GM19438 (cell line): ENCODE measurements around the gene KLHL42.
A peak's percentile ranks its signal among the peaks of the same experiment; 100 is the strongest.
"Not testable (repeated sequence)": the region's sequence is repeated elsewhere in the genome, so short reads cannot be mapped to it uniquely, and the experiment has no call there.

ENCODE experiments used
- ATAC-seq: cut with Tn5 transposase; IDR thresholded peaks from one replicate; pipeline ENCODE4 v1.9.1; 2021; ENCODE audit warnings: low read depth; ENCODE audit not compliant: unreplicated experiment

The KLHL42 gene

DNA sequence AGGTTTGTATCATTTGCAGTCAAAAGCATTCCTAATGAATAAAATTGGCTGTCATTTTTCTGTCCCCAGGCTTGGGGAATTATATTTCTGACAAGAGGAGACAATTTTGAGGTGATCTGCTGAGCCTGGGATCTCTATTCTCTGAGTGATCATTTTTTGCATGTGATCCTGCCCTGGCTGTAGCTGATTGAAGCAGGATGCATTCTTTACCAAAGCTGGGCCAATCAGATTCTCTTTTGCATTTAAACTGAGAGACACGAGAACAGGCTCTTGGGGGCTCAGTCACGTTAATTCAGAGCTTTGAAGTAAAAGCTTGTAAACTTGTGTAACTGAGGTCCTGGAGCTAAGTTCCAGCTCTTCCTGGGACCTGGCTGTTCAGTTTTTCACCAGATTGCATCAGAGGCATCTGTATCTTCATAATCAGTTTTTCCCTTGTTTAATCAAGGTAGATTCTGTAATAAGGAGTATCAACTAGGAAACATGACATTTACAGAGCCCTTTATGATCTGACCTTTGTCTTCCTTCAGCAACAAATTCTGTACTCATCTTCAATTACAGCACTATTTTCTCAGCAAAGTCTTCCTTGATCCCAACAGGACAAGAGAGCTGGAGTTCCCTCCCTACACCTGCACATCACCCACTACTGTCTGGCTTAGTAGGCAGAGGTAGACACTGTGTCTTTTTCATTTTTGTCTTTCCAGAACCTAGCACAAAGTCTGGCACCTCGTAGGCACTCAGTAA, 35.0 kb downstream of the KLHL42 start:
- ATAC-seq: no peak

DNA sequence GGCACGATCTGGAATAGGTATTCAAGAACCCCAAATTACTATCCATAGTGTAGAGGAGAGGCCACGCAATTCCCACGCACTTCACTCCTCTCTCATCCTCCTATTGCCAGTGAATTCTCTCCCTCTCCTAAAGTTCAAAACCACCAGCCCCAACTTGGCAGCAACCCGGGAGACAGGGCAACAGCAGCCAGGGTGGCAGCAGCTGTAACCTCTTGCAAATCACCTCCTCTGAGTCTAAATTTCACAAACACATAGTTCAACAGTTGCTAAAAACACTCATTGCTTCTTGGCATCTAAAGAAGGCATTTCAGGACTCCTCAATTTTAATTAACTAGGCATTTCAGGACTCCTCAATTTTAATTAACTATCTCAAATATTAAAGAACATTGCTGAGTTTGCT, 37.7 kb downstream of the KLHL42 start:
- no peak for ATAC-seq

- no peak for ATAC-seq
Measured at GRCh38 chr12:27818401-27818918, 38.4 kb downstream of the KLHL42 start.

DNA sequence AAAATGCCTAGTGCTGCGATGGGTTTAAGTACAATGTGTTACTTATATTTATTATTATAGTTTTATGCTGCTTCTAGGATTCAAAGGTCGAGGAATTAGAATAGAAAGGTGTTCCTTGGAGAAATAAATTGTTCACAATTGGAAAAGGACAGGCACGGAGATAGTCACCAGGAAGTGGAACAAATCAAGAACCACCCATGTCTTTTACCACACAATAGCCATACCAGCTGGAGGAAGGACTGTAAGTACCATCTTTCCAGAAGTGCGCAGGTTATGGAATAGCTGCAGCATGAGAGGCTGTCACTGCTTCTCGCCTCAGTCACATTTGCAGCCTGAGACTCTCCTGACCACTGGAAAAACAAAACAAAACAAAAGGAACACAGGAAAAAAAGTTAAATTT, 40.5 kb downstream of the KLHL42 start:
- ATAC-seq: no peak

GRCh38 chr12:27821259-27821973, 41.4 kb downstream of the KLHL42 start:
- ATAC-seq: no peak

GRCh38 chr12:27822076-27822712, 42.2 kb downstream of the KLHL42 start:
- ATAC-seq: peak; percentile 55

DNA sequence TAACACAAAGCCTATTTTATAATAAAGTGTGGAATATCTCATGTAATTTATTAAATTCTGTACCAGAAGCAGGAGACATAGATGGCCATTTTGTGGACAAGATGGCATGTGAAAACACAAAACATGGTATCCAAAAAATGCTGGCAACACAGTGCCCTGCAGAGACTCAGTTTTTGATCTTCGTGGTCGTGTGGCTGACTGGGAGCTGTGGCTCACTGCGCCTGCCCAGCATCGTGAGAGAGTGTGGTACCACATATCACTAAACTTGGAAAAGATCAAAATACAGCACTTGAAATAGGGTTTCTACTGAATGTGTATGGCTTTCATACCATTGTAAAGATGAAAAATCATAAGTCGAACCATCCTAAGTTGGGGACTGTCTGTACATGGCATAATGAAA, 43.0 kb downstream of the KLHL42 start:
- ATAC-seq: no peak

- ATAC-seq: peak; percentile 67
Measured at GRCh38 chr12:27824126-27824842, 44.3 kb downstream of the KLHL42 start.

DNA sequence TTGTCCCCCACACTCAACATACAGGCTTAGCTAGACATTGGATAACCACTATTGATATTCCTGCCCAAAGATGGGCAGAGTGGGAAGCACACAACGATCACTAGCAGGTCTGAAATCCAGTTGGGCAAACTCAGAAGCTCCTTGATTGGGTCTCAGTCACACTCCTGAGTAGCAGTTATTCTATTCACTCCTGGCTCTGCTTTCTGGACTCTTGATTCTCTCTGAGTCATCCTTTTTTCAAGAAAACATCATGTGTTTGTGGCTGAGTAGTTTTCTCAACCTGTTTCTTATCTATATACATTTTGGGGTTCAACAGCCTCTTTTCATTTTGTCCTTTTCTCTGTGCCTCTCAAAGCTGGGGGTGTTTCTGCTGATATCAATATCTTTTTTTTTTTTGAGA, 46.0 kb downstream of the KLHL42 start:
- ATAC-seq: no peak

DNA sequence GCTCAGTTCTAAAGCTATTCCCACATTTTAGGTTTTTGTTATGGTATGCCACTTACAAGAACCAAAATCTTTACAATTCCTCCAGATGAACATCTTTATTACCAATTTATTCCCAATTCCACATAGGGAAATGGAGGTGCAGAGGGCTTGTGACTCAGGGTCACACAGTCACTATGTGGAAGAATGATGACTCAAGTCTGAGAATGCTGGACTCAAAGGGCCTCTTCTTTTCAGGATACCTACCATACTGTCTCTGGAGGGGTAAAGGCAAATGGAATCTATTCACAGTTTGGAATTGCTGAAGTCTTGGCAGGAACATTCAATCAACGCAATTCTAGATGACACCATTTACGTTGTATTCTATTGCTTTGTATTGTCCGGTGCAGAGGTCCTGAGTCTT, 48.2 kb downstream of the KLHL42 start:
- ATAC-seq: no peak

DNA sequence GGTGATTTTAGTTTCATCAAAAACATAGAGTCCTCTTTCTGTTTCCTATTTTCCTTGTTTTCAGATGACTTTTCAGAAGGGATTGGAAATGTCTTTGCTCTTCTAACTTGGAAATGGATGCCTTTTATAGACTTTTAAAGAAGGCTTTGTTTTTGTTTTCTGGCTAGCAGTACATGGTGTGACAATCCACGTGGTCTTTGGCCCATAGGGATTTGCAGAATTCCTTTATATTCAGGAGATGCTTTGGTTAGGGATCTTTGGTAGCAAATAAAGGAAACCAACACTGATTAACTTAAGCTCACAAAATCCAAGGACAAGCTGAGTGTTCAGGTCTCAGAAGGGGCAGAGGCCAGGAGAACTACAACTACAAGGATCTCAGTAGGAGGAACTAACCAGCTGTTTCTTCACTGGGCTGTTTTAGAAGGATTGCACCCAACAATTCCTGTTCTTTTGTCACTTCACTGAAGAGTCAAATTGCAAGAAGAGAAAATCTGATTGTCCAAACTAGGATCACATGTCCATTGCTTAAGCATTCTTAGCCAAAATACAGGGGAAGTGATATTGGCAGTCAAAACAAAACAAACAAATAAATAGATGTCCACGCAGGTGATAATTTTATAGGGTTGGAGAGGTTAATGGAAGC, 58.6 kb downstream of the KLHL42 start:
- no peak for ATAC-seq

DNA sequence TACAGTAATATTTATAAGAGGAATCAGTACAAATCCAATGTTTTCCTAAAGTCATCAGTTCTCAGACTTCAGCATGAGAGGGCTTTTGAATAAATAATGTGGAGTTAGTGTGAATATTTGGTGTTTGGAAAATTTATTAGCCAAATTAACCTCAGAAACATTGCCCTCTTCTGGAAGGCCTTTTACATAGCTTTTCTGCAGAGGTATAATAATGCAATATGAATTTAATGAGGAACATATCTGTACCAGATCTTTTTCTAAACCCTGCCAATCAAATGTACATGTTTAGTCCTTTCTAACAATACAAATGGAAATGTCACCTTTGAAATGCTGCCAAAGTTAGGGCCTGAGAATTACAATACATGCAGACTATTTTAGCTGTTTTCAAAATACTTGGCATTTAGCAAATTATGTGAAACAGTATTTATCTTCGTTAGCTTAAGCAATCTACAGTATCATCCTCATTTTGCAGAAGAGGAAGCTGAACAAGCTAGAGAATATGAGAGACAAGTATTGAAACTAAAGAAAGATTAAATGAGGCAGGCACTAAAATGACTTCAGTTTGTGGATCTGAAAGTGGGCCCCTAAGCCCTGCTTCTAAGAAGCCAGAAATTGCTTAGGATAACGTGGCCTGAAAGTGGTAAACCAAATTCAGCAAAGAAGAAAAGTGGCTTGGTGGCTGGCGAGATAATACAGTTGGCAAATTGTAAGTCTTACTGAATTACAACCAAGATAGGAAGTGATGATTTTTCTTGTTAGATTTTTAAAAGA, 60.4 kb downstream of the KLHL42 start:
- no peak for ATAC-seq

- ATAC-seq: no peak
Measured at GRCh38 chr12:27841392-27841882, 61.4 kb downstream of the KLHL42 start.

DNA sequence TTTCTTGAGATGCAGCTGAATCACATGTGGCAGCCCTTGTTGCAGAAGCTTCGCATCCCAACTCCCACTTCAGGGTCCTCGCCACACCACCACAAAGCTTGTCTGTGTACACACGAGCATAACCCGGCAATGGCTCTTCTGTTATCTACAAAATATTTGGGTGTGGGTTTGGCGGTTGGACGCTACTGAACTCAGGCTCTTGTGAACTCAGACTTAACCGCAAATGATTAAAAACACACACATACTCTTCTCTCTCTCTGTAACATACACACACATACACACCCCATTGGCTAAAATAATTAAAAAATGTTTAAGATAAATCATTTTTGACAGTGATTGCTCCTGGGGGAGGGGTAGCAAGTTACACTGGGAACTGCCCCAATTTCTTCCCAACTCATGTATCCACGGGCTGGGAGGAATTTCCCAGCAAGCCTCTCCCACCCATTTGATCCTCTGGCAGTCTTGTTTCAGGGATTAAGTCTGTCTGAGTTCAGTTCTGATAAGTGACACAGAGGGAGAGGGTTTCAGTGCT, 63.7 kb downstream of the KLHL42 start:
- no peak for ATAC-seq

DNA sequence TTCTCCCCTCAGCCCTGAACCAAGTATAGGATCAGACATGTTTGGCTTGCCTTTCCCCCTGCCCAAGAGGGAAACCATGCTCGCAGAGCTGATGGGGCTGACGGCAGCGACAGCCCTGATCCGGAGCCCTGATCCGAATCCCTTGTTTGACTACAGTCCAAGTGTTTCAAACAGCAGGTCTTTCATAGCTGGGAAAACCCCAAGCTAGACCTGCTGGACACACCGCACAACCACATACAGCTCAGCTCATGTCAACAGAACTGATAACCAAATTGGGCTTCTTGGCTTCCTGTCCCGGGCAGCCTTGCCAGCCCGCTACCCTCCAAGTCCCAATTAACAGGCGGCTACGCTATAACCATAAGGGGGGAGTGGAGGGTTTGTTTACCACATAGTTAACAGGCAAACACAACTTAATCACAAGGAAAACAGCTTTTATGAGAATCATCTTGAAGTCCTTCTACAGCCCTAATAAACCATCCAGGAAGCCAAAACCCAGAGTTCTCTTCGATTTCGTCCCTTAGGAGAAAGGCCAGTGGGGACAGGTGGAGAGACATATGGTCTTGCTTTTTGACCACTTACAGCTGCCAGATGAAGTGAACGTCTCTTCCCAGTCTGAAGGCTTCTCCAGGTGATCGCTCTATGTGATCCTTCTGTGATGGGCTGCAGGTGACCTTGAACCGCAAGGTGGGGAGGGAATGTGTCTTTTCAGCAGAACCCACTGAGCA, 64.5 kb downstream of the KLHL42 start:
- ATAC-seq: no peak

GRCh38 chr12:27845187-27845586, 65.2 kb downstream of the KLHL42 start:
- no peak for ATAC-seq

- not testable (repeated sequence) for ATAC-seq
Measured at GRCh38 chr12:27845706-27846105, 65.7 kb downstream of the KLHL42 start.

DNA sequence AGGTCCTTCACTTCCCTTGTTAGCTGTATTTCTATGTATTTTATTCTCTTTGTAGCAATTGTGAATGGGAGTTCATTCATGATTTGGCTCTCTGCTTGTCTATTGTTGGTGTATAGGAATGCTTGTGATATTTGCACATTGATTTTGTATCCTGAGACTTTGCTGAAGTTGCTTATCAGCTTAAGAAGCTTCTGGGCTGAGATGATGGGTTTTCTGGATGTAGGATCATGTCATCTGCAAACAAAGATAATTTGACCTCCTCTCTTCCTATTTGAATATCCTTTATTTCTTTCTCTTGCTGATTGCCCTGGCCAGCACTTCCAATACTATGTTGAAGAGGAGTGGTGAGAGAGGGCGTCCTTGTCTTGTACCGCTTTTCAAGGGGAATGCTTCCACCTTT, 67.3 kb downstream of the KLHL42 start:
- ATAC-seq: not testable (repeated sequence)

DNA sequence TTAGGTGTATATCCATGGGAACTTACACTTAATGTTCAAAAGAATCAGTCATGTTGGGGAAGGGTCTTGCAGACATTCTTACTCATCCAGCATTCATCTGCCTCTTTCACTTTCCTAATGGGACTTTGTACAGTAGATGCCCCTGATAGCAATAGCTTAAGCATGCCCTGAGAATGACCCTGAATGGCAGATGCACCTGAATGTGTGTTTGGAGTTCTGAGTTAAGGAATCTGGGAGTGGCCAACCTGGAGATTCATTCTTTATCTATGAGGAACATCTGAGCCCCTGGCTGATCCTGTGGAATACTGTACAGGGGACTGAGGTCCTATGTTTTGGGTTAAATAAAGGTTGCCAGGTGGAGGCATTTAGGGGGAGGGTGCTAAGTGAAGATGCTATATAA, 71.3 kb downstream of the KLHL42 start:
- ATAC-seq: no peak
